HTERT RPE-1 (cell line): ENCODE results near the gene PRKN.

ENCODE experiments used
- in situ Hi-C: fragments of 300-500 bp; cut with MboI; formaldehyde crosslinking; loops from 4 replicates; pipeline ENCODE4 v1.14.3; 2020; ENCODE audit warnings: low sequenced_read_pairs

Gene PRKN

GRCh38 chr6:162014069-162014811 is 713.3 kb downstream of the PRKN start:
- in situ Hi-C loops: no loop called here

GRCh38 chr6:162005372-162005771 is 722.2 kb downstream of the PRKN start:
- in situ Hi-C loops: no loop called here

- in situ Hi-C loops: no loop called here
Observed at GRCh38 chr6:161996783-161997182, 730.8 kb downstream of the PRKN start.

- in situ Hi-C loops: no loop called here
Observed at GRCh38 chr6:161985876-161986423, 741.6 kb downstream of the PRKN start.

GRCh38 chr6:161984713-161985112 is 742.9 kb downstream of the PRKN start:
- in situ Hi-C loops: no loop called here

- in situ Hi-C loops: no loop called here
Observed at GRCh38 chr6:161976553-161976952, 751.0 kb downstream of the PRKN start.

GRCh38 chr6:161973064-161973463 is 754.5 kb downstream of the PRKN start:
- in situ Hi-C loops: no loop called here

- in situ Hi-C loops: no loop called here
Observed at GRCh38 chr6:161971043-161971442, 756.5 kb downstream of the PRKN start.

GRCh38 chr6:161963634-161964234 is 763.8 kb downstream of the PRKN start:
- in situ Hi-C loops: no loop called here

- in situ Hi-C loops: no loop called here
Observed at GRCh38 chr6:161963181-161963580, 764.4 kb downstream of the PRKN start.

- in situ Hi-C loops: no loop called here
Observed at GRCh38 chr6:161961796-161962195, 765.8 kb downstream of the PRKN start.

GRCh38 chr6:161961046-161961445 is 766.5 kb downstream of the PRKN start:
- in situ Hi-C loops: no loop called here

GRCh38 chr6:161959072-161959471 is 768.5 kb downstream of the PRKN start:
- in situ Hi-C loops: no loop called here

- in situ Hi-C loops: no loop called here
Observed at GRCh38 chr6:161956082-161956481, 771.5 kb downstream of the PRKN start.

GRCh38 chr6:161954699-161955276 is 772.8 kb downstream of the PRKN start:
- in situ Hi-C loops: no loop called here

GRCh38 chr6:161954077-161954476 is 773.5 kb downstream of the PRKN start:
- in situ Hi-C loops: no loop called here

GRCh38 chr6:161951126-161951525 is 776.4 kb downstream of the PRKN start:
- in situ Hi-C loops: no loop called here

- in situ Hi-C loops: no loop called here
Observed at GRCh38 chr6:161949531-161949930, 778.0 kb downstream of the PRKN start.

GRCh38 chr6:161948462-161948861 is 779.1 kb downstream of the PRKN start:
- in situ Hi-C loops: no loop called here

GRCh38 chr6:161947371-161947770 is 780.2 kb downstream of the PRKN start:
- in situ Hi-C loops: no loop called here

- in situ Hi-C loops: no loop called here
Observed at GRCh38 chr6:161946461-161946860, 781.1 kb downstream of the PRKN start.

GRCh38 chr6:161943561-161943960 is 784.0 kb downstream of the PRKN start:
- in situ Hi-C loops: no loop called here
